H1 (cell line): ENCODE data around the gene ACTR6. TPM values are rescaled to one million over a fixed set of nuclear protein-coding genes. Genes with fewer than 3 reads are reported as not detected.

ENCODE experiments used
- CREB1 ChIP-seq: IDR thresholded peaks from 2 replicates; pipeline ENCODE4 v1.6.1; 2012; ENCODE audit warnings: inconsistent platforms
- EGR1 ChIP-seq: IDR thresholded peaks from 2 replicates; pipeline ENCODE4 v1.6.1; 2011; ENCODE audit warnings: low read depth, low read length, borderline replicate concordance
- EP300 ChIP-seq, 2 experiments: IDR thresholded peaks; 1 replicate in 1 of 2; 2 replicates in 1 of 2; pipeline ENCODE4 v1.6.1; 2011 to 2012; ENCODE audit warnings: low read depth in 2 of 2, low read length in 2 of 2, mild to moderate bottlenecking in 2 of 2, borderline replicate concordance in 1 of 2, inconsistent platforms in 1 of 2, moderate library complexity in 1 of 2
- HDAC6 ChIP-seq: IDR thresholded peaks from one replicate; pipeline ENCODE4 v1.7.1; 2012; ENCODE audit warnings: low read depth, mild to moderate bottlenecking, inconsistent platforms, low read length, moderate library complexity
- KDM1A ChIP-seq: fragments of 200-600, 300-600 bp; sonication (generic); IDR thresholded peaks from 2 replicates; pipeline ENCODE4 v1.7.1; 2016; ENCODE audit warnings: mild to moderate bottlenecking, low read length, borderline replicate concordance
- KDM4A ChIP-seq: IDR thresholded peaks from one replicate; pipeline ENCODE4 v1.7.1; 2012; ENCODE audit warnings: low read depth, mild to moderate bottlenecking, moderate library complexity, low read length, inconsistent platforms; ENCODE audit not compliant: severe bottlenecking
- NANOG ChIP-seq: IDR thresholded peaks from 2 replicates; pipeline ENCODE4 v1.6.1; 2011; ENCODE audit warnings: low read length, low read depth, mild to moderate bottlenecking, inconsistent platforms; ENCODE audit not compliant: insufficient read depth, poor library complexity, severe bottlenecking
- NRF1 ChIP-seq: IDR thresholded peaks from 2 replicates; pipeline ENCODE4 v1.6.1; 2011; ENCODE audit warnings: mild to moderate bottlenecking, low read depth, low read length, improper control_type of control experiment
- PHF8 ChIP-seq: fragments of 200-600 bp; sonication (generic); conservative IDR thresholded peaks from 2 replicates; pipeline ENCODE4 v1.7.1; 2012; ENCODE audit warnings: low read depth, mild to moderate bottlenecking, inconsistent platforms, low read length, moderate library complexity
- POLR2A ChIP-seq, 2 experiments: IDR thresholded peaks; 1 replicate in 1 of 2; 2 replicates in 1 of 2; pipeline ENCODE4 v1.6.1; 2011; ENCODE audit warnings: low read depth in 2 of 2, low read length in 2 of 2, mild to moderate bottlenecking in 2 of 2; ENCODE audit errors: control extremely low read depth in 1 of 2
- RFX5 ChIP-seq: IDR thresholded peaks from 2 replicates; pipeline ENCODE4 v1.6.1; 2011; ENCODE audit warnings: low read depth, low read length, improper control_type of control experiment, borderline replicate concordance
- RXRA ChIP-seq: IDR thresholded peaks from 2 replicates; pipeline ENCODE4 v1.6.1; 2011; ENCODE audit warnings: low read depth, mild to moderate bottlenecking, low read length, moderate library complexity; ENCODE audit not compliant: insufficient read depth
- SAP30 ChIP-seq: fragments of 300-600 bp; sonication (generic); IDR thresholded peaks from 2 replicates; pipeline ENCODE4 v1.7.1; 2012; ENCODE audit warnings: low read length, moderate library complexity, mild to moderate bottlenecking, inconsistent platforms; ENCODE audit not compliant: insufficient read depth, insufficient replicate concordance
- SP1 ChIP-seq: IDR thresholded peaks from 2 replicates; pipeline ENCODE4 v1.6.1; 2011; ENCODE audit warnings: low read depth, low read length
- SP2 ChIP-seq: IDR thresholded peaks from 2 replicates; pipeline ENCODE4 v1.6.1; 2012; ENCODE audit warnings: mild to moderate bottlenecking, low read length, inconsistent platforms
- SRF ChIP-seq: IDR thresholded peaks from 2 replicates; pipeline ENCODE4 v1.6.1; 2011; ENCODE audit warnings: mild to moderate bottlenecking, low read depth, low read length, moderate library complexity
- TAF7 ChIP-seq: optimal IDR thresholded peaks from 2 replicates; pipeline ENCODE3; 2011; ENCODE audit warnings: low read depth, mild to moderate bottlenecking, inconsistent platforms, low read length, moderate library complexity, borderline replicate concordance
- TEAD4 ChIP-seq: IDR thresholded peaks from 2 replicates; pipeline ENCODE4 v1.6.1; 2012; ENCODE audit warnings: low read depth, low read length, inconsistent platforms, mixed read lengths
- ZNF274 ChIP-seq: IDR thresholded peaks from 2 replicates; pipeline ENCODE4 v1.7.0; 2012; ENCODE audit warnings: low read length, borderline replicate concordance; ENCODE audit errors: extremely low read depth
- polyA plus RNA-seq, 7 experiments: library from polyadenylated mRNA; depleted of rRNA in 3 of 7; stranded (reverse) in 5 of 7; unstranded in 2 of 7; fragments of >200 nt in 5 of 7; fragments of 200-250 nt in 2 of 7; gene quantifications; 1 replicate in 5 of 7; 2 replicates in 1 of 7; 4 replicates in 1 of 7; pipeline versions ENCODE4 v1.2.1 to v1.2.3, GENCODE V29; 2011 to 2013; ENCODE audit warnings: missing spikeins in 2 of 7, mixed read lengths in 2 of 7
- total RNA-seq: library from RNA; stranded (reverse); fragmentation: NEBNext Ultra II Directional; extraction: Animal tissue kit (Norgen Biotek cat#: 25700); gene quantifications from 2 replicates; pipeline ENCODE4 v1.2.1, GENCODE V29; 2021
- TF ChIP-seq, protein P1 (sequence below): IDR thresholded peaks from 2 replicates; pipeline ENCODE4 v1.6.1; 2011; ENCODE audit warnings: low read length, improper control_type of control experiment
- TF ChIP-seq, protein P2 (sequence below), 3 experiments: IDR thresholded peaks; 1 replicate in 2 of 3; 2 replicates in 1 of 3; pipeline versions ENCODE4 v1.5.1 to v1.6.1; 2011; ENCODE audit warnings: low read length in 3 of 3, mild to moderate bottlenecking in 3 of 3, inconsistent platforms in 2 of 3, low read depth in 1 of 3, moderate library complexity in 1 of 3; ENCODE audit not compliant: insufficient read depth in 1 of 3; ENCODE audit errors: control extremely low read depth in 1 of 3

The ACTR6 gene
- total and polyA plus RNA-seq, 2 of the 8 experiments (the other 6 are each of a cell fraction or from before 2014, with no cell fraction given), result 10.2 to 36.8 TPM

DNA sequence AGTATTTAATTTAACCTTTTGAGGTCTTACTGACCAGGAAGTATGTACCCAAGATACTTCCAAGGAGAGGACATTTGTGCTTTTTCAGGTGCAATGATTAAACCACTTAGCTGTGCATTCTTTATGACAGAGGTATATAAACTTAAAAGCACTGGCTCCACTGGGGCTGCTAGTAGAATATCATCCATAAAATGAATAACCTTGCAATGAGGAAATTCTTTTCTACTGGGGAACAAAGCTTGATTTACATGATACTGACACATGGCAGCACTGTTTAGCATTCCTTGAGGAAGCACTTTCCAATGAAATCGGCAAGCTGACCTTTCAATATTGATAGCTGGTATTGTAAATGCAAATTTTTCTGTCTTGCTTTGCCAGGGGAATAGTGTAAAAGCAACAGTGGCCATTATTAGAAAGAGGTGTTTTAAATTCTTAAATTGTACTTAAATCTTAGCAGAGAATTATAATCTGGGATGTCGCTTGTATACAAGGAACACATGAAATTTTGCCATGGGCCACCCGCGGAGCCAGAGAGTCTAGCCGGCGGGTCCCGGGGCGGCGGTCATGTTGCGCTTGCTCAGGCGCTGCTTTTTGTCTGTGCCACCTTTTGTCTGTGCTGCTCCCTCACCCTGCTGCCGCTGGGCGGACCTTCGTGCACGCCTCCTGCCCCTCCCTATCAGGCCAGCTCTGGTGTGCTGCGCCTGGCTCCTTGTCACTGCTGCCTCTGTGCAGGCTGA, 37.0 kb upstream of the ACTR6 start (continued):
- TF ChIP-seq SAP30 (no peak), NANOG (no peak), ZNF274 (no peak), KDM1A (no peak), TAF7 (no peak), SP2 (no peak), KDM4A (no peak), RFX5 (no peak), TEAD4 (no peak), SRF (no peak), EP300 (IDR thresholded peaks at IDR 0.05; ENCODE audit: borderline replicate concordance in 1 of 2, low read depth in 2 of 2, low read length in 2 of 2) (no peak), PHF8 (no peak), SP1 (no peak; the same call in 1 of the 2 replicates), HDAC6 (no peak), NRF1 (peak; percentile 35; the same call in 1 of the 2 replicates), RXRA (no peak), POLR2A (IDR thresholded peaks at IDR 0.05; ENCODE audit: control extremely low read depth in 1 of 2, low read depth in 2 of 2, low read length in 2 of 2) (peak in 1 of 2 experiments; percentile 57; a peak in 1 of 3 replicates), EGR1 (no peak), CREB1 (0 out of 2 replicates have a peak, but pooled peaks have one; percentile 54)
- TF ChIP-seq, protein P1, sequence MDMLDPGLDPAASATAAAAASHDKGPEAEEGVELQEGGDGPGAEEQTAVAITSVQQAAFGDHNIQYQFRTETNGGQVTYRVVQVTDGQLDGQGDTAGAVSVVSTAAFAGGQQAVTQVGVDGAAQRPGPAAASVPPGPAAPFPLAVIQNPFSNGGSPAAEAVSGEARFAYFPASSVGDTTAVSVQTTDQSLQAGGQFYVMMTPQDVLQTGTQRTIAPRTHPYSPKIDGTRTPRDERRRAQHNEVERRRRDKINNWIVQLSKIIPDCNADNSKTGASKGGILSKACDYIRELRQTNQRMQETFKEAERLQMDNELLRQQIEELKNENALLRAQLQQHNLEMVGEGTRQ, result no peak
- TF ChIP-seq, protein P2, sequence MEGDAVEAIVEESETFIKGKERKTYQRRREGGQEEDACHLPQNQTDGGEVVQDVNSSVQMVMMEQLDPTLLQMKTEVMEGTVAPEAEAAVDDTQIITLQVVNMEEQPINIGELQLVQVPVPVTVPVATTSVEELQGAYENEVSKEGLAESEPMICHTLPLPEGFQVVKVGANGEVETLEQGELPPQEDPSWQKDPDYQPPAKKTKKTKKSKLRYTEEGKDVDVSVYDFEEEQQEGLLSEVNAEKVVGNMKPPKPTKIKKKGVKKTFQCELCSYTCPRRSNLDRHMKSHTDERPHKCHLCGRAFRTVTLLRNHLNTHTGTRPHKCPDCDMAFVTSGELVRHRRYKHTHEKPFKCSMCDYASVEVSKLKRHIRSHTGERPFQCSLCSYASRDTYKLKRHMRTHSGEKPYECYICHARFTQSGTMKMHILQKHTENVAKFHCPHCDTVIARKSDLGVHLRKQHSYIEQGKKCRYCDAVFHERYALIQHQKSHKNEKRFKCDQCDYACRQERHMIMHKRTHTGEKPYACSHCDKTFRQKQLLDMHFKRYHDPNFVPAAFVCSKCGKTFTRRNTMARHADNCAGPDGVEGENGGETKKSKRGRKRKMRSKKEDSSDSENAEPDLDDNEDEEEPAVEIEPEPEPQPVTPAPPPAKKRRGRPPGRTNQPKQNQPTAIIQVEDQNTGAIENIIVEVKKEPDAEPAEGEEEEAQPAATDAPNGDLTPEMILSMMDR (IDR thresholded peaks at IDR 0.05; ENCODE audit: control extremely low read depth in 1 of 3, insufficient read depth in 1 of 3, low read depth in 1 of 3, low read length in 3 of 3), result peak in 1 of 3 experiments; percentile 31; a peak in 1 of 4 replicates
